GM13977 (cell line): ENCODE results near the gene GNAQ.

ENCODE experiments used
- DNase-seq: peaks from one replicate; pipeline ENCODE4 v3.0.0; 2012; ENCODE audit warnings: low spot score
- in situ Hi-C: fragments of 300-500 bp; cut with MboI; formaldehyde crosslinking; loops from one replicate; pipeline ENCODE4 v1.12.0; 2022; ENCODE audit warnings: low sequenced_read_pairs, low pct_unique_long_range_greater_than_20kb, mixed read lengths, inconsistent platforms; ENCODE audit not compliant: unreplicated experiment
- TF ChIP-seq, protein P1 (sequence below): IDR thresholded peaks from 2 replicates; pipeline ENCODE4 v1.5.1; 2012; ENCODE audit warnings: mild to moderate bottlenecking, control low read depth; ENCODE audit not compliant: insufficient read depth; ENCODE audit errors: extremely low read depth, missing control alignments

GNAQ gene

DNA sequence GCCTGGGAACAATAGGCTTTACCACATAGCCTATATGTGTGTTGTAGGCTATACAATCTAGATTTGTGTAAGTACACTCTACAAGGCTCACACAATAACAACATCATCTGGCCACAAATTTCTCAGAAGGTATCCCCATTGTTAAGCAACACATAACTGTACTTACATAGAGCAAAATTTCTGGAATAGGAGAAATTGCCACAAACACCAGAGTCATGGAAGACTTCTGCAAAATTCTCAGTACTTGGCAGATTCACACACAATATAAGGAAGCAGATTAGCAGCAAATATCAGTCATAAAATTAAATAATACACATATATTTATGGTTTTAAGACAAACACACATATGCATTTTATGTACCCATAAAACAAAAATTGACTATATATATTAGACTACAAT, 16.4 kb downstream of the GNAQ start:
- in situ Hi-C loops, result no loop called here
- TF ChIP-seq, protein P1, sequence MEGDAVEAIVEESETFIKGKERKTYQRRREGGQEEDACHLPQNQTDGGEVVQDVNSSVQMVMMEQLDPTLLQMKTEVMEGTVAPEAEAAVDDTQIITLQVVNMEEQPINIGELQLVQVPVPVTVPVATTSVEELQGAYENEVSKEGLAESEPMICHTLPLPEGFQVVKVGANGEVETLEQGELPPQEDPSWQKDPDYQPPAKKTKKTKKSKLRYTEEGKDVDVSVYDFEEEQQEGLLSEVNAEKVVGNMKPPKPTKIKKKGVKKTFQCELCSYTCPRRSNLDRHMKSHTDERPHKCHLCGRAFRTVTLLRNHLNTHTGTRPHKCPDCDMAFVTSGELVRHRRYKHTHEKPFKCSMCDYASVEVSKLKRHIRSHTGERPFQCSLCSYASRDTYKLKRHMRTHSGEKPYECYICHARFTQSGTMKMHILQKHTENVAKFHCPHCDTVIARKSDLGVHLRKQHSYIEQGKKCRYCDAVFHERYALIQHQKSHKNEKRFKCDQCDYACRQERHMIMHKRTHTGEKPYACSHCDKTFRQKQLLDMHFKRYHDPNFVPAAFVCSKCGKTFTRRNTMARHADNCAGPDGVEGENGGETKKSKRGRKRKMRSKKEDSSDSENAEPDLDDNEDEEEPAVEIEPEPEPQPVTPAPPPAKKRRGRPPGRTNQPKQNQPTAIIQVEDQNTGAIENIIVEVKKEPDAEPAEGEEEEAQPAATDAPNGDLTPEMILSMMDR, result no peak
- no peak for DNase-seq

DNA sequence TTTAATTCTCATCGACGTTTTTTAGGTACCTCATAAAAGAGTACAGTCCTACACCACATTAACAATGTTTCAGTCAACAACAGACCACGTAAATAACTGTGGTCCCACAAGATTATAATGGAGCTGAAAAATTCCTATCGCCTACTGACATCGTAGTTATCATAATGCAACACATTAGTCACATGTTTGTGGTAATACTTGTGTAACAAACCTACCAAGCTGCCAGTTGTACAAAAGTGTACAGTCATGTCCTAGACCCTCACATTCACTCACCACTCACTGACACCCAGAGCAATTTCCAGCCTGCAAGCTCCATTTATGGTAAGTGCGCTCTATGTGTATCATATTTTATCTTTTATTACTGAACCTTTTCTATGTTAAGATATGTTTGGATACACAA, 16.8 kb downstream of the GNAQ start:
- in situ Hi-C loops, result no loop called here
- TF ChIP-seq, protein P1, result no peak
- no peak for DNase-seq

DNA sequence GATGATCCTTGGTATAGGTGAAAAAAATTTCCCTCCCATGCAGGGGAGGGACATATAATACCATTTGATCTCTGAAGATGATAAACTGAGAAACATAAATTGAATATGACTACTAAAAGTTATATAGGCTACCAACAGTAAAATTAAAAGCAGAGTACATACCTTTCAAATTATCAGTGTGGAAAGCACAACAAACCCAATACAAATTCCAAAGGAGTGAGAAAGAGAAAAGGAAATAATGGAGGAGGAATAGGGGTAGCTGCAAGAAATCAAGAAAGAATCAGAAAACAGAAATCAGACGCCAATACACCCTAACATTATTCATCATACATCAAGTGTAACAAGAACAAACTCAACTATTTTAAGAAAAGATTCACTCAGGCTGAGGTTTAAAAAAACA, 17.7 kb downstream of the GNAQ start:
- TF ChIP-seq, protein P1, result no peak
- in situ Hi-C loops, result no loop called here
- no peak for DNase-seq

DNA sequence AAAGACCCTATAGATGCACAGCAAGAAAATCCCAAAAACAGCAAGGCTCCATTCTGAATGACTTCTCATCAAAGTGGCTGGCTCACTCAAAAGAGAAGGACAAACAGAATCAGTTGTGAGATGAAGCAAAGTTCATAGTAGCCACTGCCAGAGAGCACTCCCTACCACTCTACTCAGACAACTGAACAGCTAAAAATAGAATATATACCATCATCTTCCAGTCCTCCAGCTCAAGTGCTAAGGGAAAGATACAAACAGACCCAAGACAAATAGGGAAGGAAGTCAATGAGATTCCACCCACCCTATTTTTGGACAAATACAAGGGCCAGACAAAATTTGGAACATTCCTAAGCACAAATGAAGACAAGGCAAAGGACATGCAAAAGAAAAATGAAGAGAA, 20.6 kb downstream of the GNAQ start:
- TF ChIP-seq, protein P1, result no peak
- no peak for DNase-seq
- in situ Hi-C loops, result no loop called here

DNA sequence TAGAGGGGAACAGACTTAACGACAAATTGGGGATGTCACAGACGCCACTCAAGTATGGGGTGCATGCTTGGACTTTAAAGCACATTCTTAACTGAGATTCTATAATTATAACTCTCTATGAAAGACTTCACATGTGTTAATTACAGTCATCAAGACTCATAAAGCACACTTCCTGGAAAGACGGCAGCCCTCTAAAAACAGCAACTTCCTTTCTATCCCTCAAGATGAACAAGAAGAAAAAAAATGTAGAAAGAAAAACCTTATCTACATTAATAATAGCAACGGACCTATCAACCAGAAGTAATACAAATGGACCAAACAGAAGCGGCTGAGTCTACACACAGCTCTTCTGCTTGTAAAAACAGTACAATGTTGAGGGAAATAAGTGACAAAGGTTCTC, 21.2 kb downstream of the GNAQ start:
- in situ Hi-C loops, result no loop called here
- TF ChIP-seq, protein P1, result no peak
- DNase-seq, result no peak

DNA sequence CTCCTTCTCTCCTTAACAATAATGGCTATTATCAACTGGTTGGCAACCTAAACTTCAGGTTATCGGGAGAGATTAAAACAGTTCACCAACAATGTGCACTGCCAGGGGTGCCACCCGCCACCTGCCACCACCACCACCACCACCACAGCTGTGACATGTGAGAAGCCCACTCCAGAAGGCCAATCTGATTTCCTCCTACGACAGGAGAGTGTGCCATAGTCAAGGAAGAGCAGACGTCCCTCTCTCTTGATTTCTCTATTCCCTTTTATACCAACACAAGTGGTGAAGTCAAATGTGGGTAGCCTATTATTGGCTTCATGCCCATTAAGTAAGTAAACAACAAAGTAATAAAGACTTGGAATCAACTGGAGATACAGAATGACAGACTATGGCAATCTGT, 22.4 kb downstream of the GNAQ start:
- TF ChIP-seq, protein P1, result no peak
- DNase-seq, result no peak
- in situ Hi-C loops, result no loop called here

DNA sequence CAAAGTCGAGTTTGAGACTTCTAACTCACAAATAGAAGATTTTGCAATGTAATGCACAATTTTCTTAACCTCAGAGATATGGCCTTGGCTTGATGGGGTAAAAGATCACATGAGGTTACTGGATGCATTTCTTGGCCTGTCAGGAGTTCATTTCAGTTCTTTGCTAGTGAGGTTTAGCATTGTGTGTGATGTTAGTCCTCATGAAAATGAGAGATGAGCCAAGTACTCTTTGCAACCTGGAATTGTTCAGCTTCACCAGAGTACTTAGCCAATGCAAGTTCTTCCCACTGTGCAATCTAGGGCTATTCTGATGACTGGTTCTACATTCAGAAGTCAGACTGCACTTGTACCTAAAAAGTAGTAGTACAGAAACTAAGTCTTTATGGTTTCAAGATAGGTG, 24.9 kb downstream of the GNAQ start:
- in situ Hi-C loops, result no loop called here
- no peak for DNase-seq
- TF ChIP-seq, protein P1, result no peak
